Omental fat pad (tissue), 4 donors: ENCODE measurements around the gene CORO6. TPM values are rescaled to one million over a fixed set of nuclear protein-coding genes. Genes with fewer than 3 reads are reported as not detected.

Experiments
- ATAC-seq: fragments of 150-250 bp; one replicate; pipeline ENCODE4 v1.9.1; 2016; ENCODE audit warnings: mild to moderate bottlenecking, moderate library complexity; ENCODE audit not compliant: low FRiP score
- DNase-seq: peaks from one replicate; pipeline ENCODE4 v3.0.0-alpha.2; 2019; ENCODE audit warnings: low spot score
- total RNA-seq, 4 donors: library from RNA; depleted of rRNA; stranded (reverse); fragments of >200 nt; gene quantifications; one replicate each; pipeline ENCODE4 v1.1.0, GENCODE V29; 2016
- TF ChIP-seq, protein P1 (sequence below), 3 donors: fragments of 450-650 bp; IDR thresholded peaks; one replicate each; pipeline ENCODE4 v1.5.1; 2016 to 2017; ENCODE audit warnings: antibody characterized with exemption in 3 of 3, mild to moderate bottlenecking in 3 of 3, moderate library complexity in 2 of 3

The CORO6 gene
- total RNA-seq, 4 donors from 2014 or later: 10.7 to 45.9 (median 14.1) TPM

DNA sequence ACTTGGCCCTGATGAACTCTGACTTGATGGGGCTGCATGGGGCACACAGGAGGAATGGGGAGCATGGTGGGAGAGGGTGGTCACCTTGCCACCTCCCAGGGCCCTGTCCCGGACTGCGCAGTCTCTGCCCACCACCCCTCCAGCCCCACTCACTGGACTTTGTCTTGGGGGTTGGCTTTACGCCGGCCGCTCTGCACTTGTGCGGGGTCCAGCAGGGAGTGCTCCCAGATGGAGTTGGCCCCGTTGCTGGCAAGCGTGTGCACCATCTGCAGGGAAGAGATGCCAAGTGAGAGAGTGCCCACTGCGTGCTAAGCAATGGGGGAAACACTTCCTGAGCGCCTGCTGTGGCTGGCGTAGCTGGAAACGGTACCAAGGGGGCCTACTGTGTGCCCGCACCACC is 39.9 kb downstream of the CORO6 start:
- ATAC-seq (no peak), DNase-seq (no peak)
- TF ChIP-seq, protein P1, sequence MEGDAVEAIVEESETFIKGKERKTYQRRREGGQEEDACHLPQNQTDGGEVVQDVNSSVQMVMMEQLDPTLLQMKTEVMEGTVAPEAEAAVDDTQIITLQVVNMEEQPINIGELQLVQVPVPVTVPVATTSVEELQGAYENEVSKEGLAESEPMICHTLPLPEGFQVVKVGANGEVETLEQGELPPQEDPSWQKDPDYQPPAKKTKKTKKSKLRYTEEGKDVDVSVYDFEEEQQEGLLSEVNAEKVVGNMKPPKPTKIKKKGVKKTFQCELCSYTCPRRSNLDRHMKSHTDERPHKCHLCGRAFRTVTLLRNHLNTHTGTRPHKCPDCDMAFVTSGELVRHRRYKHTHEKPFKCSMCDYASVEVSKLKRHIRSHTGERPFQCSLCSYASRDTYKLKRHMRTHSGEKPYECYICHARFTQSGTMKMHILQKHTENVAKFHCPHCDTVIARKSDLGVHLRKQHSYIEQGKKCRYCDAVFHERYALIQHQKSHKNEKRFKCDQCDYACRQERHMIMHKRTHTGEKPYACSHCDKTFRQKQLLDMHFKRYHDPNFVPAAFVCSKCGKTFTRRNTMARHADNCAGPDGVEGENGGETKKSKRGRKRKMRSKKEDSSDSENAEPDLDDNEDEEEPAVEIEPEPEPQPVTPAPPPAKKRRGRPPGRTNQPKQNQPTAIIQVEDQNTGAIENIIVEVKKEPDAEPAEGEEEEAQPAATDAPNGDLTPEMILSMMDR (IDR thresholded peaks at IDR 0.05): no peak

DNA sequence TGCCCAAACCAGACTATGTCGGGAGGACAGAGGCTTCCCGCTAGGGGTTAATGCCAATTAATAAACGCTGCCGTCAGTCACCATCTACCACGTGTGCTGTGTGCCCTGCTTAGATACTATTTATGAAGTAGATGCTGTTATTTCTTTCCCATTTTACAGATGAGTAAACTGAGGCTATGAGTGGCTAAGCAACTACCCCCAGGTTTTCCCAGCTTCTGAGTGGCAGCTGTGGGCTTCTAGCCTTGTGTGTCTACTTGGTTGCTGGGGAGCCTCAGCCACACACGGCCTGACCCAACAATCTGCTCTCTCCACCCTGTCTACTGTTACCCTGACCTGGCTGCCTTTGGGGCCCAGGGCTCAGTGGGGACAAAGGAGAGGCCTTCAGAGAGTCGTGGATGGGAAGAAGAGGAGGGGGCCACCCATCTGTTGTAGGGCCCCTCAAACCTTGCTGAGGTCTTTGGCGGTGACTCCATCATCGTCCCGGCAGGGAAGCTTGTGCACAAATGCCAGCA is 40.4 kb downstream of the CORO6 start:
- TF ChIP-seq, protein P1 (IDR thresholded peaks at IDR 0.05): no peak
- ATAC-seq: no peak
- no peak for DNase-seq

DNA sequence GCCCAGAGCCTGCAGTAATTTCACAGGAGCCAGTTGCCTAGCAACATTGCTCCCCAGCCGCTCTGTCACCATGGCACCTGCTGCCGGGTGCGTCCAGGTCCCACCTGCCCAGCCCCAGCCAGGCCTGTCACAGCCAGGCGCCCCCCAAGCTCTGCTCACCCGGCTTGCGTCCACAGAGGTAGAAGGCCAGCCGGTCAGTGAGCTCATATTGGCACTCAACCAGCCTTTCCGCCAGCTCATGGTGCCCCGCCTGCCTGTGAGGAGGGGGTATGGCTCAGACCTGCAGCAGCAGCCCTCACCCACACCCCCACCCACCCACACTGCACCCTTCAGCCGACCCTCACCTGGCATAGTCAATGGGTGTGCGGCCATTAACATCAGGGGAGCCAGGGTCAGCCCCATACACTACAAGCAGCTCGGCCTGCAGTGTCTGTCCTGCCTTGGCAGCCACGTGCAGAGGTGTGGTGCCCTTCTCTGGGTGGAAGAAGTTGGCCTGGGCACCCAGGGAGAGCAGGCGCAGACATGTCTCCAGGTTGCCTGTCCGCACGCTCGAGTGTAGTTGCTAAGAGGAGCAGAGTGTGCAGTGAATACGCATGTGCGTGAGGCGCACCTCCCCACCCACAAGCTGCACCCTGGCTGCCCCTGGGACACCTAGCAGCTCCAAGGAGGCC is 41.0 kb downstream of the CORO6 start:
- TF ChIP-seq, protein P1 (IDR thresholded peaks at IDR 0.05): no peak
- DNase-seq: no peak
- ATAC-seq: no peak

DNA sequence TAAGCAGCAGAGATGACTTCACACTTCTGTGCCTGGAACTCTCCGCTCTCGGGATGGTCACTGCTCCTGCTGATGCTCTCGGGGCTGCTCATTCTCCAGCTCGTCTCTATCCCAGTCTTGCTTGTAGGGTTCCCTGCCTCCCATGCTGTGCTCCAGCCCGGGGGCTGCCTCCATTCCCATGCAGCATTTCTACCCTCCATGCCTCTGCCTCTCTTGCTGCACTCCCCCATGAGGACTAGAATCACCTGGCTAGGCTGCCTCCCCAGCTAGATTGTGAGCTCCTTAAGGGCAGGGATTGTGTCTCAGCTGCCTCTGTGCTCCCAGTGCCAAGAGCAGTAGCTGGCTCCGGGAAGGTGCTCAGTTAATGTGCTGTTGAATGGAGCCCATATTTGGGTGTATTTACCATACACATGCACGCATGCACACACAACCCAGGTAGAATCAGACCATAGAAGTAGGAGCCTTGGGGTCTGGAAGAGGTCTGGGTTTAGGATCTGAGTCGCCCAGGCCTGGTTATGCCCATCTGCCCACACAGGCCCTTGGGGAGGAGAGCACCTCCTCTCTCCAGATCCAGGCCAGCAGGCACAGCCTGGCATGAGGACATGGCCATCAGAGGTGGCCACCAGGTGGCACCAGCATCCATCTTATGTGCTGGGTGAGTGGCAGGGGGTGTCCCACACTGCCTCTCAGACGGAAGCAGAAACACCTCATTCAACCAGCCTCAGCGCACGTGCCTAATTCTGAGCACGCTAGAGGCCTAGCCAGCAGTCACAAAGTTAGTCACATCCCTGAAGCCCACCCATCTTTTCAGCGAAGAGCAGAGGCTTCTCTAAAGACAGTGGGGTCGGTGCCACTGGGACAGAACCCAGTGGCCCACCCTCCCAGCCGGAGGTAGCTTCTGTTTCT is 42.6 kb downstream of the CORO6 start:
- DNase-seq: peak; percentile 87
- ATAC-seq: peak; percentile 63
- TF ChIP-seq, protein P1 (IDR thresholded peaks at IDR 0.05): peak in 2 of 3 donors; percentile 38 to 80

GRCh38 chr17:29578626-29579485 is 43.9 kb downstream of the CORO6 start:
- TF ChIP-seq, protein P1 (IDR thresholded peaks at IDR 0.05): no peak

DNA sequence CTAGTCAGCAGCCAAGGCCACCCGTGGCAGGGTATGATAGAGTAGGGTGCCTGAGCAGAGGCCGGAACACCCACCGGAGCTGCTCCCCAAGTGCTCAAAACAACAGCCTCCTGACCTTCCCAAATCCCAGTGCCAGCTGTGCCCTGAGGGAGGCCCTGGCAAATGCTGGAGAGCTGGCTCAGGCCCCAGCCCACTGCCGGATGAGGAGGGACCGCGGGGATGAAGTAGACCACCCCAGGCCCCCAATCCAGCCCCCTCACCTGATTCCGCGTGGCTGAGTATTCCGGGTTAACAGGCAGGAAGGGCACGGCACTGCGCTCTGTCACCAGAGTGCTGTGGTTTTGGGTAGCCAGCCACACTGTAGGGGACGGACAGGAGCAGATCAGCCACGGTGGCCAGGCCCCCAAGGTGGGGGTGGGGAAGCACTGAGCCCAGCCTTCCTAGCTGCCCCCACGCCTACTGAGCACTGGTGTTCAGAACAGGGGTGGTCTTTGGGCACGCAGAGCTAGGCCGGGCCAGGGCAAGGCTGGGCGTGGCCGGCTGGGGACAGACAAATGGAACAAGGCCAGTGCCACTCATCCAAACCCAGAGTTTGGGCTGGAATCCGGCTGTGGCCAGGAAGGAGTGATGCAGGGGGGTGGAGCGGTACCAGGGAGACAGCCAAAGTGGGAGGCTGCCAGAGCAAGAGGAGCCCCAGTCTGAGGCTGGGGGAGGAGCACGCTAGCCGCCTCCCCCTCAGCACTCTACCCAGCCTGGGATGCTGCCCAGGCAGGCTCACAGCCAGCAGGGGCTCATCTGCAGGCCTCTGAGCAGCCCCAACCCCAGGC is 45.1 kb downstream of the CORO6 start:
- DNase-seq: no peak
- ATAC-seq: peak; percentile 60
- TF ChIP-seq, protein P1 (IDR thresholded peaks at IDR 0.05): no peak

More at GRCh38 chr17:29578626-29579485, 43.9 kb downstream of the CORO6 start:
- ATAC-seq (no peak), DNase-seq (no peak)
